Activated T-cell treated with anti-CD3 and anti-CD28 coated beads, Interleukin-2, amount 50 U/mL, for 48 hours (primary cell): ENCODE data around the gene CPT1A.

Experiments
- DNase-seq, 2 experiments: peaks; one replicate each; pipeline ENCODE4 v3.0.0-alpha.2; 2020

CPT1A gene

DNA sequence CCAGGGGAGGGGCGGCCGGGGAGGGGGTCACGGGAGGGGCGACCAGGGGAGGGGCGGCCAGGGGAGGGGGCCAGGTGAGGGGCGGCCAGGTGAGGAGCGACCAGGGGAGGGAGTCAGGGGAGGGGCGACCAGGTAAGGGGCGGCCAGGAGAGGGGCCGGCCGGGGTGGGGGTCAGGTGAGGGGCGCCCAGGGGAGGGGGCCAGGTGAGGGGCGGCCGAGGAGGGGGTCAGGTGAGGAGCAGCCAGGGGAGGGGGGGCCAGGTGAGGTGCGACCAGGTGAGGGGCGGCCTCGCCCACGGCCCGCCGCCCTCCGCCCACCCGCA lies 90.8 kb downstream of the CPT1A start:
- DNase-seq = no peak

DNA sequence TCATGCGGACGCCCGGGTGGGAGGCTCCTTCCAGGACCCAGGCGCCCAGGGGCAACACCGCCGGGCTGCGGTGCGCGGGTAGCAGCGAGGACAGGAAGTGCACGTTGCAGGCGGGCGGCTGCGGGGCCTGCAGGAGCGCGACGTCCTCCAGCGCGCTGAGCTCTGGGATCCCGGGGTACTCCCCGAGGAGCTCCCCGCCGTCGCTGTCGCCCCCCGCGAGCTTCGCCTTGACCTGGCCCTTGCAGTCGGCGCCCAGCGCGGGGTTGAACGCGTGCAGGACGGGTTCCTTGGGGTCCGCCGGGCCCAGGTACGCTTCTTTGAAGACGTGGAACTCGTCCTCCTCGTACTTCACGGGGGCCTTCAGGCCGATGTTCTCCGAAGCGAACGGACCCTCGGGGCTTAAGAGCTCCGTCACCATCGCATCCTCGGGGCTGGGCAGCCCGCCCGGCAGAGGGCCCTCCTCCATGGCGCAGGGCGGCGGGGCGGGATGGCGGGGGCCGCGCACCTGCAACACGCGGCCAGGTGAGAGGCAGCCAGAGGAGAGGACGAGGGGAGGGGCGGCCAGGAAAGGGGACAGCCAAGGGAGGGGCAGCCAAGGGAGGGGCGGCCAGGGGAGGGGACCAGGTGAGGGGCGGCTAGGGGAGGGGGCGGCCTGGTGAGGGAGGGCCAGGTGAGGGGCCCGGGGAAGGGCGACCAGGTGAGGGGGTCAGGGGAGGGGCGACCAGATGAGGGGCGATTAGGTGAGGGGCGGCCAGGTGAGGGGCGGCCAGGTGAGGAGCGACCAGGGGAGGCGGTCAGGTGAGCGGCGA lies 91.3 kb downstream of the CPT1A start:
- peak; percentile 25 to 29 for DNase-seq

DNA sequence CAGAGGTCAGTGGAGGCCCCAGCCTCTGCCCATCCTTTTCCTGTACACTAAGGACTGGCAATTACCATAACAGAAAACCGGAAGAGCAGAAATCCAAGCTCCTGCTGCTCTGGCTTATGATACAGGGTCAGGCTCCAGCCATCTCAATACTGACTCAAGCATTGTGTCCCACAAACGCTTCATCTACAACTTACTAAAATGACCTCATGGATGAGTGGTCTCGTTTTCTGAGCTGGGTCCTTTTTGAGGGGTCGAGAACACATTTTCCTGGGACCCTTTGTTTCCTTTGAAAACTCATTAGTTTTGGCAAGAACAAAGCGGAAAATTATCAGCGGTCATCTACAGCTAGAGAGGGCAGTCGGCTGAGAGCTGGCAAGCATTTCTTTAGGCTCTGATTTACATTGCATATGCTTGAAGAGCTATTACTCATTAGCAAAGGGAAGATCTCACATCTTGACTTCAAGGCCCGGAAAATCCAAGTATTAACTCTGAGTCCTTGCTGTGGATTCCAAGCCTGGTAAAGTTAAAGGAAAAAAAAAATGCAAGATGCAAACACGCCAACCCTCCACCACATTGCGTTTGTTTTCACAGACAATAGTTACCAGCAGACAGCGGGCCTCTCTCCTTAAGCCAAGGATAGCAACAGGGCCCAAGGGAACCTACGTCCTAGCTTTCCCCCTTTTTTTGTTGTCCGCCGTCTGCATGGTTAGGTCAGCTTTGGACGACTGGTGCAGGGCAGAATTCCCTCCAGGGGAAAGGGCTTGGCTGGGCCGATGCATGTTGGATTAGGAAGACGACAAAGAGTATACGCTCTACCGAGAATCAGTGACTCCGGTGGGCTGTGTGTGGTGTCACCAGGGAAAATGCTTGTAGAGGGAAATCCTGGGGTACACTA lies 92.2 kb downstream of the CPT1A start:
- no peak for DNase-seq

DNA sequence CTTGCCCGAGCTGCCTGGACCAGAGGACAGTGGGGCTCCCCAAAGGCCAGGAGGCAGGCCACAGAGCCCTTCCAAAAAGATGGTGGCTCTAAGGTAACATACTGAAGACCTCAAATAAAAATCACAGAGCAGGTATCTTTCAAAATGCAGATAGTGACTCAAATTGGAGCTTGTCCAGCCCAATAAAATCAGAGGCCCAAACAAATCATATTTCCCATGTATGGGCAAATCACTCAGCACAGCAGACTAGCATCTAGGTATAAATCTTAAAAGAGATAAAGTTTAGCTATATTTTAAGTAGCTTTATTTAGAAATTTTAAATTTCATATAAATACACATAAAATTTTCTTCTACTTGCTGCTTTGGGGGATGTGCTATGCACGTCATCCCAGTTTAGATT lies 93.7 kb downstream of the CPT1A start:
- DNase-seq = no peak

DNA sequence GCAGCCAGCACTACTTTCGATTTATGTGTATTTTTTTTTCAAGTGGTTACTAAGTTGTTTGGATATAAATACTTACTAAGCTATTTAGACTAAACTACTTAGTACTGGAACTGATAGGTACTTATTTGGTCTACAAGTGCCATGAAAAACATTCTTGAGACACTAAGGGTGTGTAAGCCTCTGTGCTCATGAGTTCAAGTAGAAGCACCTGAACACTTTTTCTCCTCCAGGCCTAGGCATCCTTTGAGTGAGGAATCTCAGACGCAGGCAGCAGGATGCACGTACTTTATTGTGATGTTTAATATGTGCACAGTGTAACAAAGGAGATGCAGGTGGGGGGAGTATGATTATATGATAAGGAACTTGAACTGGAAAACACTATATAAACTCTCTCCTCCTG lies 98.2 kb downstream of the CPT1A start:
- DNase-seq = no peak

DNA sequence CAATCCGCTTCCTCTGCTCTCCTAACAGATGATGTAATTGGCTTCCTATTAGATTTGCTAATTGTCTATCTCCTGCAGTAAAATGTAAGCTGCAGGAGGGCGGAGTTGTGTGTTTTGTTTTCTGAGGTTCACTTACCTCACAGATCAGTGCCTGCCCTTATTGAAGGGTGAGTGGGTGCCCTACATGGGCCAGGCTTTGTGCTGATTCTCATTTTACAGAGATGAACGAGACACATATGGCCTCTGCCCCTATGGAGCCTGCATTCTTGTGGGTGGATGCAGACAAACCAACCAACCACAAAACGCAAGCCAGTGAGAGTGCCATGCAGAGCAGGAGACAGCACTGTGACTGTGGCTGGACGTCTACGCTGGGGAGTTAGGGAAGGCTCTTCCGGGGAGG lies 100.3 kb downstream of the CPT1A start:
- DNase-seq = no peak

DNA sequence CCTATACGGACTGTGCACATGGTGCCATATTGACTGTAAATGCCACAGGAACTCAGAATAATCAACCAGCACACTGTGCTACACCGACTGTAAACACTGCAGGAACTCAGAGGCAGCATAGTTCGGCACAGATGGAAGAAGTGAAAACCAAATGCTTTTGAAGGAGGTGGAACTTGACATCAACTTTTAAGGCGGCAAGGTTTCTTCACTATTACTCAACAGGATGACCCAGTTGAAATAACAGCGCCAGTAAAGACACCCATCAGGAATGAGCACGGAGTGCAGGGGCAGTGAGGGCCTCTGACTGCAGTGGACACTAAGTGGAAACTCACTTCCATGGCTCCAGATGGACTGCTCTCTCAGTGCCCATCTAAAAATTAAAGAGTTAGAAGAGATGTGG lies 106.1 kb downstream of the CPT1A start:
- no peak for DNase-seq

DNA sequence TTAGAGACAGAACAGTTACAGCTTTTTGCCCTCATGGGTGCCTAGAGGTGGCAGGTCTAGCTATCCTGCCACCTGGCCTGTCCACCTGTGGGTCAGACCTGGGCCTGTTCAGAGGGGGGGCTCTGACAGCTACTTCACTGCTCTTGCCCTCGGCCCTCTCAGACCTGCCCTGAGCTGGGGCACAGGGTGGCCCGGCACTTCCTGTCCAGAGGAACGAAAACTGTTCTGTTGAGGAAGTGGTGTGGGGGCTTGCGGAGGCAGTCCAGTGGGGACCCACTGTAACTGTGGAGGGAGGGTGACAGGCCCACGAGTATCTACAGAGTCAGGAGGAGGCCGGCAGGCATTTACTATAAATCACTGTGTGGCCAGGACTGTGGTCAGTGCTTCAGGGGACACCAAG lies 106.6 kb downstream of the CPT1A start:
- DNase-seq = no peak

DNA sequence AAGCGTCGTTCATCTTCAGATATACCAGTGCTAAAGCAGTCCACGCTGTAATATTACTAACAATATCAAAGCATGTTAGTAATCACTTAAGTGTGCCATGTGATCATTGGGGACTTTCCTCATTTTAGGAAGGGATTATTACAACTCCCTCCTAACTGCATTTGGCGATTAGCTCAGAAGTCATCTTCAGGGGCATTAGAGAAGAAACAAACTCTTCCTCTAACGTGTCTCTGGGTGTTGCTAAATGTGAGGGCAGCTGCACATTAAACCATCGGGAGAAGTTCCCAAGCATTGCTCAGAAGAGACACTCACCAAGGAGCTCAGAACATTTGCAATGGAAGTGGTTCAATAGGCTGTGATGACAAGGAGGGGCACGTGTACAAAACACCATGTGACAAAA lies 107.6 kb downstream of the CPT1A start:
- no peak for DNase-seq

DNA sequence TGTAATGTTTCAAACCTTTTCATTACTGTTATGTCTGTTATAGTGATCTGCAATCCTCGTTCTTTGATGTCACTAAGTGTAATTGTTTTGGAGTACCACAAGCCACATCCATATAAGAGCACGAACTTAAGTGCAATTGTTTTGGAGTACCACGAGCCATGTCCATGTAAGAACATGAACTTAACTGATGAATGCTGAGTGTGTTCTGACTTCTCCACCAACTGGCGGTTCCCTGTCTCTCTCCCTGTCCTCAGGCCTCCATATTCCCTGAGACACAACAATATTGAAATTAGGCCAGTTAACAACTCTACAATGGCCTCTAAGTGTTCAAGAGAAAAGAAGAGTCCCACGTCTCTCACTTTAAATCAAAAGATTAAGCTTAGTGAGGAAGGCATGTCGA lies 113.9 kb downstream of the CPT1A start:
- no peak for DNase-seq

DNA sequence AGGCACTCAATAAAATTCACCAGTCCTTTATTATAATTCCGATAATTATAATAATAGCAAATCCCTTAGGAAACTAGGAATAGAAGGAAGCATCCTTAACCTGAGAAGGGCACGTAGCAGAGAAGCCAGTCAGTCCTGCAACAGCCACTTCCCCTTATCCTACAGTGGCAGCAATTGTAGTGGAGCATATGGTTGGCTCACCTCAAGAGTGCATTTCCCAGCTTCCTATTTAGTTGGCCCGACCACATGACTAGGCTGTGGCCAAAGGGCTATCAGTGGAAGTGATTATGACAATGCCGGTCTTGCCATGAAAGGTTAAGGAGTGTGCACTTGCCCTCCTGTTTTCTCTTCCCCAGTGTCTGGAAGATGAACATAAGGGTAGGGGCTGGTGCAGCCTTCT lies 117.4 kb downstream of the CPT1A start:
- no peak for DNase-seq

DNA sequence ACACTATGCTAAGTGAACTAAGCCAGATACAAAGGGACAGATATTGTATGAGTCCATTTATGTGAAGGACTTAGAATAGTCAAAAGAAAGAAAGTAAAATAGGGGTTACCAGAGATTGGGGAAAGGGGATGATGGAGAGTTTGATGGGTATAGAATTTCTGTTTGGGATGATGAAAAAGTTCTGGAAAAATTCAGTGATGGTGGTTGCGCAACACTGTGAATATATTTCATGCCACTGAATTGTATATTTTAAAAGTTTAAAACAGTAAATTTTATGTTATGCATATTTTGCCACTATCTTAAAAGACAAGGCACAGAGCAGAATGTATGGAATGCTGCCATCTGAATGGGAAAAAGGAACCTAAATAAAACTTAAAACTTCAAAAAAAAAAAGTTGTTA lies 119.6 kb downstream of the CPT1A start:
- DNase-seq = no peak

DNA sequence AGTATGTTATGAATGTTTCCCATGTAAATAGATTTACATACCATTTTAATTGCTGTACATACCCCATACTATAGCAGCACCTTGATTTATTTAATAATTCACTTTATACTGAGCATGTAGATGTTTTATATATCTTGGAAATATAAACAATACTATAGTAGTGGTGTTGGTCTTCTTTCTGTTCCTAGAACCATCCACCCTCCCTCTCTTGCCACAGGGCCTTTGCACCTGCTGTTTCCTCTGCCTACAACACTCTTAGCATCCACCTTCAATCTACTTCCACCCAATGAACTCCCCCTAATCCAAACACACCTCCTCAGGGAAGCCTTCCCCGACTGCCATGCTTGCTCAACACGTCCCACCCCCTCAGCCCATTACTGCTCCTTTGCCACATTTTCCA lies 120.6 kb downstream of the CPT1A start:
- DNase-seq = no peak

DNA sequence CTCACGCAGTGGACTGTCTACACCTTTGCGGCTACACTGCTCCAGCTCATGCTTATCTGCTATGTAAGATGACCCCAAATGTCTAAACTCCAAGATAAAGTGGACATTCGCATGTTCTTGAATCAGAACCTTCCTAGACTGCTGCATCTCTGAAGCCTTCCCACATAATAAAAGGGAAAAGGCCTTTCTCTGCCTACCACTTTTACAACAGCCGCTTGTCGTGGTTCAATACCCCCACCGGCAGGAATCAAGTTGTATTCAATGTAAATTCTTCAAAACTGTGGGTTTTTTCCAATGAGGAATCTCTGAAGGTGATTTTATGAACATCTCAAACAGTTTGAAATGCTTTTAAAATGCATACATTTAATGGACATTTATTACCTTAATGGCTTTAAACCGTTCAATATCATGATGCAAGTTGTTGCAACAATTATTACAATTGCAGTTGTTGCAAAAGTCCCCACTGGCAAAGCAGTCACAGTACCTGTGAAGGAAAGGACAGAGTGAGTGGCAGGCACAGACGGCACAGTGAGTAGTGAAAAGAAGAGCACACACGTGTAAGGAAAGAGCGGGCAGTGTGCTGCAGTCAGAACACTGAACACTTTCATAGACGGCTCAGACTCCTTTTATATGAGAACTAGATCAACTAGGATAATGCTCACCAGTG lies 126.1 kb downstream of the CPT1A start:
- no peak for DNase-seq

DNA sequence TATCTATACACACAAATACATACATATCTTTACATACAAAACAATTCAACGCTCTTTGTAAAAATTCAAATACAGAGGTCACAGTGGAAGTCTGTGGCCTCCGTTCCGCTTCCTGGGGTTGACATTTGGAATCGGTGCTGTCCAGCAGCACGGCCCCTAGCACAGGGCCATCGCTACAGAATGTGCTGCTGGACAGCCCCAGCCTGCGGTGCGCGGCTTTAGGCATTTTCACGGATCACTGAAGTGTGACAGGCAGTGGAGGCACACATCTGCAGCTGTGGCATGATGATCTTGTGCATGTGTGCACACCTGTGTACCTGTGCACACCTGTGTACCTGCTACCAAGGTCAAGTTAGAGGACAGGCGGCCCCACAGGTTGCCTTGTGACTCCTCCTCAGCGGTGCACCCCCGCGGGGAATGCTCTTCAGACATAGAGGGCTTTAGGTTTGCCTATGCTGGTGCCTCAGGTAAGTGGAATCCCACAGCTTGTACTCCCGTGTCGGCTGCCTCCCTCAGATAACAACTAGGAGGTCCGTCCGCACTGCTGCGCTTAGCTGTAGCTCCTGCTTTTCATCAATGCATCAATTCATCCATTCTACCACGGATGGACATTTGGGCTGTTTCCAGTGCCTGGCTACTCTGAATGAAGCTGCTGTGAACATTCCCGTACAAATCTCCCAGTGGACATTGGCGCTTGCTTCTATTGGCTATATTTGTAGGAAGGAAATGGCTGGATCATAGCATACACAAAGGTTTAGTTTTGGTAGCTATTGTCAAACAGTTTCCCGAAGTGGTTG lies 127.5 kb downstream of the CPT1A start:
- no peak for DNase-seq

DNA sequence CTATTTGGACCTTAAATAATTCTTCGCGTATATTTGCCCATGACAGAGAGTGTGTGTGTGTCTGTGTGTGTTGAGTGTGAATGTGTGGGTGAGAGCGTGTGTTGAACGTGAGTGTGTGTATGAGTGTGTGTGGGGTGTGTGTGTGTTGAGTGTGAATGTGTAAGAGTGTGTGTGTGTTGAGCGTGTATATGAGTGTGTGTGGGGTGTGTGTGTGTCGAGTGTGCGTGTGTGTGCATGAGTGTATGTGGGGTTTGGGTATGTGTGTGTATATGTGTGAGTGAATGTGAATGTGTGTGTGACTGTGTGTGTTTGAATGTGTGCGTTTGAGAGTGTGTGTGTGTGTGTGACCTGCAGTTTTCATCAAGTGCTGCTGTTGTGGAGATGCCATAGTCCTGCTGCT lies 130.6 kb downstream of the CPT1A start:
- no peak for DNase-seq

DNA sequence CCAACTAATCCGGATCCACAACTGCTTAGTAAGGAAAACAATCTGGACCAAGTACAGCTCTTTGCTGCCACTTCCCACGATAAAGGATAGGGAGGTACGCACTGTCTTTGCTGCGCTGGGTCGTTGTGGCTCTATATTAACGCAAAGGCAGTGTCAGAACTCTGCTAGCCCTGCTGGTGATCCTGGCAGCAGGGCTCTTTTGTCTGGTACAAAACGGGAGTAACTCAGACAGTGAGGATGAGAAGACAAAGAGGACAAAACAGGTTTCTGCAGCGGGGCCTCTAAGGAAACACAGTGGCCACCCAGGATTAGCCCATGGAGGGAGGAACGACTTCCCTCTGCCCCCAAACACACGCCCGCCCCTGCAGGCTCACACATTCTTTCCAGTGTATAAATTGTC lies 131.3 kb downstream of the CPT1A start:
- DNase-seq = no peak

DNA sequence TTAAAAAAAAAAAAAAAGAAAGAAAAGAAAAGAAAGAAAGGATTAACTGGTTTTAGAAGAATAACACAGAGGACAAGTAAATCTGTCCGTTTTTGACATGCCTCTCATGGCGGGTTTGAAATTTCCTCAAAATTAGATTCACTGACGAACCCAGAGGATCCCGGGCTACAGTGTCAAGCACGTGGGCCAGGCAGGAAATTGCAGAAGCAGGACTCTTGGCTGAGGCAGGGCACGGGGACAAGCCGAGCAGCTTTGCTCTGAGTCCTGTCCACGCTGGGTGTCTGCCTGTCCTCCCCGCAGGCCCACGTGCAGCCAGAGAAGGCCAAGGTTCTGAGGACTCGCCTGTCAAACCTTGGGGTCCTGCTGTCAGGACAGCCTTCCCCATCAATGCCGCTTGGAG lies 132.7 kb downstream of the CPT1A start:
- no peak for DNase-seq

DNA sequence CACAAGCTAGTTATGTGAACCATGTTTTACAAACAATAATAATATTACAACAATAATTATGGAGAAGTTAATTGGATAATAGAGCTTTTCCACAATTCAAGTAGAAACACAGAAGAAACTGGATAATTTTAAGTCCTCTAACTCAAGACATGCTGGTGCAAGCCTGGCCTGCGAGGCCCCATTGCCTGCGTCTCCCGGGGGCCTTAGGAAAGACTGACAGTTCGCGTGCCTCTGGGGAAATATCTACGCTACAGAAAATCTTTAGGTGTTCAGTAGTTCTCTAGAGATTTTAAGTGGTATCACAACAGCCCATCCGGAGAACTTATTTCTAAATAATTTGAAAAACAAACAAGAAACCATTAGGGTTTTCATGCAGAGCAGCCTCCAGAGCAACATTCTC lies 134.2 kb downstream of the CPT1A start:
- DNase-seq = no peak

DNA sequence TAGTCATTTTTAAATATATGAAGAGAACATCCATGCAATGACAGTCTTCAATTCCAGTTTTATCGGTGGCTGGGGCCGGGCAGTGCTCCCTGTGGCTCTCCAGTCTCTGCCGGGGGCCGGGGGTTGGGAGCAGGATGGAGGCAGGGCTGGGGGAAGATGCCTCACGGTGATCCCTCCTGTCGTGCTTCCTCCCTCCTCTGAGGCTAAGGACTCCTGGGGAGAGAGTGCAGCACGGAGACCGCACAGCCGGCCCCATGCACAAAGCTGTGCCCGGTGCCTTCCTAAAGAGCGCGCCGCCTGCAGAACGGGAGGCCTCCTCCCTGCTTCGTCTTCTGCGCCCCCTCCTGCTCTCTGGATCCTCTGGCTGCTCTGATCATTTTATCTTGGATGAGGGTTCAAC lies 136.8 kb downstream of the CPT1A start:
- DNase-seq = no peak
